ENCODE measurements around the gene PLEKHM3. TPM values are rescaled to one million over a fixed set of nuclear protein-coding genes. Genes with fewer than 3 reads are reported as not detected.

The PLEKHM3 gene
- total RNA-seq, 1 donor from 2014 or later: 18.3 TPM

DNA sequence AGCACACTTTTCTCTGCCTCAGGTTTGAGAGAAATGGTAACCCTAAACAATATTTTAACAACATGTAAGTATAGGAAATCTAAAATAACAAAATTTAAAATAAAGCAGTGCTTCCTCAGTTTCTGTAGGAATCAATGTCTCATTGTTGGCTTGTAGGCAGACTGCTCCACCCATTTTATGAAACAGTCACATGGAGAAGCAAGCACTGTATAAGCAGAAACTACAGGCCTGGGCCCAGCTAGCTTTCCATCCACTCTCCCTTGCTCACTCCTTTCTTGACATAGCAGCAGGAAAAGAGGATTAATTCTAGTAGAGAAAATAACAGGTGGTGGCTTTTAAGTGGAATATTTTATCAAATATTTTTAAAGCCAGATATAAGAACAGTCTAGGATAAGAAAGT is 97.2 kb downstream of the PLEKHM3 start:
- intact Hi-C loops (cut with DNase I): no loop called here
- no peaks in the 10 kb centered on the region for H3K9me3 ChIP-seq
- peaks cover 0 to 5% of the 10 kb centered on the region in 2 donors for H3K36me3 ChIP-seq
- H3K27ac ChIP-seq: no peak overlapping the region
- no peak for TF ChIP-seq CTCF (IDR thresholded peaks at IDR 0.05)
- no peak overlapping the region for H3K4me3 ChIP-seq
- no peak for DNase-seq (ENCODE audit: low spot score in 2 of 2)
- H3K4me1 ChIP-seq: no peaks in the 10 kb centered on the region
- H3K27me3 ChIP-seq: no peaks in the 10 kb centered on the region

- no peak for TF ChIP-seq CTCF (IDR thresholded peaks at IDR 0.05)
- H3K27me3 ChIP-seq: no peaks in the 10 kb centered on the region
- DNase-seq (ENCODE audit: low spot score in 2 of 2): no peak
- no peak overlapping the region for H3K4me3 ChIP-seq
- intact Hi-C loops (cut with DNase I): no loop called here
- H3K36me3 ChIP-seq: peaks cover 0 to 5% of the 10 kb centered on the region in 2 donors
- H3K4me1 ChIP-seq: no peaks in the 10 kb centered on the region
- no peak overlapping the region for H3K27ac ChIP-seq
- H3K9me3 ChIP-seq: no peaks in the 10 kb centered on the region
Measured at GRCh38 chr2:207926989-207927300, 98.4 kb downstream of the PLEKHM3 start.

- peak in 1 of 2 donors; percentile 67 for DNase-seq (ENCODE audit: low spot score in 2 of 2)
- TF ChIP-seq CTCF (IDR thresholded peaks at IDR 0.05): no peak
- Histone ChIP-seq H3K4me3 (no peak overlapping the region), H3K27me3 (no peaks in the 10 kb centered on the region), H3K4me1 (no peaks in the 10 kb centered on the region), H3K27ac (no peak overlapping the region), H3K9me3 (no peaks in the 10 kb centered on the region), H3K36me3 (peaks cover 0 to 5% of the 10 kb centered on the region in 2 donors)
- intact Hi-C loops (cut with DNase I): no loop called here
Measured at GRCh38 chr2:207926133-207926988, 99.0 kb downstream of the PLEKHM3 start.

DNA sequence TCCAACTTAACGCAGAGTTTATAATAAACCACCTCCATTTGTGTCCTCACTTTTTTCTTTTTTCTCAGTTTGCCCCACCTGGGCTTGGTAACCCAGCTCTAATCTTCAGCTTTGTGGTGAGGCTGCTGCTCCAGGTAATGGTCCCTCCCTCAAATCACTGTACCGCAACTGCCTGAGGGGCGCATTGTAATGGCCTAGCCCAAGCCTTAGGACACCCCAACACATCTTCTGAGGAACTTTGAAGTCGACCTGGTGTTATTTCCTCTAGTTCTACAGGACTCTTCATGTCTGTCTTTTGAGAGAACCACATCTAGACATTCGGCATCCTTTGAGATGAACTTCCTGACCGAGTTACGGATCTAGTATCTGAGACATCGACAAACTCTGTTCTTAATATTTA is 99.7 kb downstream of the PLEKHM3 start:
- no peak overlapping the region for H3K4me3 ChIP-seq
- H3K27ac ChIP-seq: no peak overlapping the region
- TF ChIP-seq CTCF (IDR thresholded peaks at IDR 0.05): no peak
- H3K27me3 ChIP-seq: no peaks in the 10 kb centered on the region
- H3K36me3 ChIP-seq: peaks cover 0 to 1% of the 10 kb centered on the region in 2 donors
- no peaks in the 10 kb centered on the region for H3K4me1 ChIP-seq
- H3K9me3 ChIP-seq: no peaks in the 10 kb centered on the region
- intact Hi-C loops (cut with DNase I): no loop called here
- DNase-seq (ENCODE audit: low spot score in 2 of 2): no peak

DNA sequence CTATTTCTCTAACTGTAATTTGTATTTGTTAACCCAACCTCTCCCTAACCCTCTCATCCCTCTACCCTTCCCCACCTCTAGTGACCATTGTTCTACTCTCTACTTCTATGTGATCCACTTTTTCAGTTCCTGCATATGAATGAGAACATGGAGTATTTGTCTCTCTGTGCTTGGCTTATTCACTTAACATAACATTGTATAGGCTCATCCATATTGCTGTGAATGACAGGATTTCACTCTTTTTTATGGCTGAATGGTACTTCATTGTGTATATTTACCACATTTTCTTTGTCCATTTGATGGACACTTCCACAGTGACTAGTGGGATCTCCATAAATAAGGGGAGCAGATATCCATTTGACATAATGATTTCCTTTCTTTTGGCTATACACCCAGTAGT is 103.7 kb downstream of the PLEKHM3 start:
- Histone ChIP-seq H3K9me3 (no peaks in the 10 kb centered on the region), H3K4me1 (no peaks in the 10 kb centered on the region), H3K27ac (no peak overlapping the region), H3K4me3 (no peak overlapping the region), H3K27me3 (no peaks in the 10 kb centered on the region), H3K36me3 (peaks cover 0 to 4% of the 10 kb centered on the region in 2 donors)
- no peak for TF ChIP-seq CTCF (IDR thresholded peaks at IDR 0.05)
- intact Hi-C loops (cut with DNase I): no loop called here
- no peak for DNase-seq (ENCODE audit: low spot score in 2 of 2)

Data from ascending aorta (tissue), 2 donors.